Measurements from ENCODE around the gene AP3M1. TPM values are rescaled to one million over a fixed set of nuclear protein-coding genes. Genes with fewer than 3 reads are reported as not detected.

Gene AP3M1
- total RNA-seq, 1 experiment from 2014 or later: 37.4 TPM

GRCh38 chr10:74079936-74080590, 70.6 kb downstream of the AP3M1 start:
- Histone ChIP-seq H3K27ac (ENCODE audit: insufficient read length, low read depth, low read length) (no peak overlapping the region), H2BK20ac (ENCODE audit: low read depth, low read length, poor library complexity, severe bottlenecking) (no peak overlapping the region), H2AFZ (ENCODE audit: low read length) (no peak overlapping the region), H3T11ph (ENCODE audit: low read length) (no peak overlapping the region), H4K8ac (replicated peaks; ENCODE audit: insufficient read length, low read depth, low read length) (no peak overlapping the region), H3K4me1 (ENCODE audit: insufficient read depth, low read length) (peaks cover 9% of the 10 kb centered on the region), H3K9me3 (ENCODE audit: control insufficient read depth, low read depth, low read length) (no peaks in the 10 kb centered on the region), H3K23ac (ENCODE audit: insufficient read length, low read depth, low read length) (no peak overlapping the region), H2AK5ac (ENCODE audit: insufficient read length, low read length) (no peak overlapping the region), H3K56ac (ENCODE audit: insufficient read length, low read depth, low read length) (no peak overlapping the region), H3K14ac (ENCODE audit: insufficient read depth, low read length) (no peak overlapping the region), H3K9ac (ENCODE audit: extremely low read depth, insufficient read length, low read length) (no peak overlapping the region), H2BK15ac (ENCODE audit: low read depth, low read length) (no peak overlapping the region), H4K5ac (ENCODE audit: insufficient read length, low read depth, low read length) (no peak overlapping the region), H3K4ac (ENCODE audit: low read depth, low read length) (no peak overlapping the region), H3K79me1 (ENCODE audit: insufficient read depth, low read depth, low read length, poor library complexity, severe bottlenecking) (no peaks in the 10 kb centered on the region), H4K91ac (ENCODE audit: insufficient read length, low read depth, low read length) (no peak overlapping the region), H2BK120ac (ENCODE audit: low read depth, low read length, poor library complexity, severe bottlenecking) (no peak overlapping the region), H3K23me2 (ENCODE audit: insufficient read length, low read depth, low read length, poor library complexity, severe bottlenecking) (no peaks in the 10 kb centered on the region), H2BK12ac (ENCODE audit: insufficient read length, low read depth, low read length) (no peak overlapping the region), H3K18ac (ENCODE audit: insufficient read length, low read depth, low read length) (no peak overlapping the region), H4K20me1 (ENCODE audit: control insufficient read depth, insufficient read depth, insufficient read length) (no peaks in the 10 kb centered on the region), H3K79me2 (ENCODE audit: insufficient read depth, low read length) (no peaks in the 10 kb centered on the region; the same call in 1 of the 2 replicates), H3K27me3 (ENCODE audit: insufficient read depth, low read length) (no peaks in the 10 kb centered on the region), H2BK5ac (ENCODE audit: insufficient read length, low read length) (no peak overlapping the region), H3K4me2 (ENCODE audit: insufficient read depth, insufficient read length, low read length) (no peak overlapping the region)
- peaks cover 49 to 51% of the 10 kb centered on the region in 2 experiments for H3K4me1 Mint-ChIP-seq
- no CpG with 5 or more reads among the region's 2 CpGs for WGBS (ENCODE audit: extremely low coverage, insufficient read length, low lambda C conversion rate)
- no peak for TF ChIP-seq CTCF (conservative IDR thresholded peaks at IDR 0.05)
- H3K4me3 Mint-ChIP-seq: peak overlapping the region; percentile 20 to 34; a peak in 3 of 5 replicates
- no peaks in the 10 kb centered on the region for H3K27me3 Mint-ChIP-seq (ENCODE audit: low read depth)
- no peaks in the 10 kb centered on the region for H3K9me3 Mint-ChIP-seq
- peak overlapping the region; percentile 74 to 90 (median 77); a peak in 6 of 7 replicates for H3K27ac Mint-ChIP-seq
- peaks cover 24 to 60% (median 33%) of the 10 kb centered on the region in 3 experiments; a peak in 6 of 7 replicates for H3K36me3 Mint-ChIP-seq (ENCODE audit: insufficient read depth in 1 of 3, low read depth in 3 of 3)
- no peak for DNase-seq

Measured in H9 (cell line).